HG03521 (cell line): ENCODE measurements around the gene ZPLD1.

ENCODE experiments used
- ATAC-seq: cut with Tn5 transposase; IDR thresholded peaks from one replicate; pipeline ENCODE4 v1.9.1; 2021; ENCODE audit warnings: mild to moderate bottlenecking, moderate library complexity; ENCODE audit not compliant: unreplicated experiment

The ZPLD1 gene

GRCh38 chr3:102521246-102521645 lies 86.4 kb downstream of the ZPLD1 start:
- ATAC-seq: no peak

GRCh38 chr3:102525624-102526023 lies 90.8 kb downstream of the ZPLD1 start:
- ATAC-seq: no peak

GRCh38 chr3:102526865-102527264 lies 92.0 kb downstream of the ZPLD1 start:
- no peak for ATAC-seq

DNA sequence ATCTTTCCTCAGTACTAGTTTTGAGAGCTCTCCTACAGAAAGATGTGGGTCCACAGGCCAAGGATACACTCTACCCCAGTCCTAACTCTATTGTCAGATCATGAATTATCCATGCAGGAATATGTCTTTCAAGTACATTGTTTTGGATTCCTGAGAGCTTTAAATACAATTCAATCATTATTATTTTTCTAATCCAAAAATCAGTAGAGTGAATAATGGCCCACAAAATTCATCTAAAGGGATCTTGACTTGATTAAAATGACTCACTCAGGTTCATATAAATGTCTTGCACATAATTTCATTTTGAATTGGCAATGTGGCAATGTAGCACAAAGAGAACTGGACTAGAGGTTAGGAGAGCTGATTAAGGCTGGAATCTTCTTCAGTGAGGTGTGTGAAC lies 93.9 kb downstream of the ZPLD1 start:
- ATAC-seq: no peak
